HG02571 (cell line): ENCODE results near the gene CLEC16A.

Experiments used
- ATAC-seq: cut with Tn5 transposase; IDR thresholded peaks from one replicate; pipeline ENCODE4 v1.9.1; 2021; ENCODE audit warnings: mild to moderate bottlenecking, moderate library complexity; ENCODE audit not compliant: unreplicated experiment

Gene CLEC16A

GRCh38 chr16:11033629-11034420 is 89.5 kb downstream of the CLEC16A start:
- no peak for ATAC-seq

- ATAC-seq = no peak
Measured at GRCh38 chr16:11034481-11034931, 90.1 kb downstream of the CLEC16A start.

- ATAC-seq = no peak
Measured at GRCh38 chr16:11035096-11035495, 90.7 kb downstream of the CLEC16A start.

GRCh38 chr16:11036040-11036439 is 91.7 kb downstream of the CLEC16A start:
- no peak for ATAC-seq

GRCh38 chr16:11036868-11037410 is 92.6 kb downstream of the CLEC16A start:
- ATAC-seq = no peak

- no peak for ATAC-seq
Measured at GRCh38 chr16:11038305-11038704, 93.9 kb downstream of the CLEC16A start.

- no peak for ATAC-seq
Measured at GRCh38 chr16:11038777-11039176, 94.4 kb downstream of the CLEC16A start.

- no peak for ATAC-seq
Measured at GRCh38 chr16:11039726-11040125, 95.4 kb downstream of the CLEC16A start.

GRCh38 chr16:11042191-11042590 is 97.8 kb downstream of the CLEC16A start:
- no peak for ATAC-seq

GRCh38 chr16:11045441-11045840 is 101.1 kb downstream of the CLEC16A start:
- ATAC-seq = no peak

- ATAC-seq = no peak
Measured at GRCh38 chr16:11045846-11046245, 101.5 kb downstream of the CLEC16A start.

GRCh38 chr16:11046382-11046931 is 102.1 kb downstream of the CLEC16A start:
- no peak for ATAC-seq

GRCh38 chr16:11047057-11047456 is 102.7 kb downstream of the CLEC16A start:
- ATAC-seq = no peak

GRCh38 chr16:11047939-11048800 is 103.8 kb downstream of the CLEC16A start:
- no peak for ATAC-seq

- ATAC-seq = no peak
Measured at GRCh38 chr16:11049396-11050059, 105.2 kb downstream of the CLEC16A start.

GRCh38 chr16:11050536-11050935 is 106.2 kb downstream of the CLEC16A start:
- no peak for ATAC-seq

- no peak for ATAC-seq
Measured at GRCh38 chr16:11050944-11051343, 106.6 kb downstream of the CLEC16A start.

- ATAC-seq = no peak
Measured at GRCh38 chr16:11051430-11051829, 107.1 kb downstream of the CLEC16A start.

- ATAC-seq = no peak
Measured at GRCh38 chr16:11051879-11052808, 107.8 kb downstream of the CLEC16A start.
